C4-2B (cell line): ENCODE measurements around the gene RPS6KA5.

ENCODE experiments used
- CTCF ChIP-seq: fragments of 450-650 bp; conservative IDR thresholded peaks from 2 replicates; pipeline ENCODE4 v1.5.1; 2017; ENCODE audit warnings: mild to moderate bottlenecking
- ZFX ChIP-seq: fragments of 450-650 bp; IDR thresholded peaks from 2 replicates; pipeline ENCODE4 v1.6.1; 2017

GRCh38 chr14:90940318-90940962 is 120.0 kb downstream of the RPS6KA5 start:
- TF ChIP-seq CTCF = no peak
- TF ChIP-seq ZFX = no peak
